SU-DHL-6 (cell line): ENCODE data around the gene PTPRA.

Experiments used
- EZH2phosphoT487 ChIP-seq: fragments of 200-600 bp; sonication (generic), shearing (Covaris generic); conservative IDR thresholded peaks from 2 replicates; pipeline ENCODE4 v1.6.1; 2018; ENCODE audit warnings: mild to moderate bottlenecking, antibody characterized with exemption, low read length, moderate library complexity, mixed read lengths
- TF ChIP-seq, protein P1 (sequence below): fragments of 200-600 bp; sonication (generic); IDR thresholded peaks from one replicate; pipeline ENCODE4 v1.5.1; 2017; ENCODE audit warnings: antibody characterized with exemption, mild to moderate bottlenecking, low read length, moderate library complexity; ENCODE audit not compliant: insufficient read depth, poor library complexity, severe bottlenecking

- TF ChIP-seq, protein P1, sequence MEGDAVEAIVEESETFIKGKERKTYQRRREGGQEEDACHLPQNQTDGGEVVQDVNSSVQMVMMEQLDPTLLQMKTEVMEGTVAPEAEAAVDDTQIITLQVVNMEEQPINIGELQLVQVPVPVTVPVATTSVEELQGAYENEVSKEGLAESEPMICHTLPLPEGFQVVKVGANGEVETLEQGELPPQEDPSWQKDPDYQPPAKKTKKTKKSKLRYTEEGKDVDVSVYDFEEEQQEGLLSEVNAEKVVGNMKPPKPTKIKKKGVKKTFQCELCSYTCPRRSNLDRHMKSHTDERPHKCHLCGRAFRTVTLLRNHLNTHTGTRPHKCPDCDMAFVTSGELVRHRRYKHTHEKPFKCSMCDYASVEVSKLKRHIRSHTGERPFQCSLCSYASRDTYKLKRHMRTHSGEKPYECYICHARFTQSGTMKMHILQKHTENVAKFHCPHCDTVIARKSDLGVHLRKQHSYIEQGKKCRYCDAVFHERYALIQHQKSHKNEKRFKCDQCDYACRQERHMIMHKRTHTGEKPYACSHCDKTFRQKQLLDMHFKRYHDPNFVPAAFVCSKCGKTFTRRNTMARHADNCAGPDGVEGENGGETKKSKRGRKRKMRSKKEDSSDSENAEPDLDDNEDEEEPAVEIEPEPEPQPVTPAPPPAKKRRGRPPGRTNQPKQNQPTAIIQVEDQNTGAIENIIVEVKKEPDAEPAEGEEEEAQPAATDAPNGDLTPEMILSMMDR = no peak
- TF ChIP-seq EZH2phosphoT487 = no peak
Observed at GRCh38 chr20:2902291-2902690, 29.0 kb downstream of the PTPRA start.
